Stimulated activated CD8-positive, alpha-beta memory T cell treated with anti-CD3 and anti-CD28 coated beads, Interleukin-4, amount 100 ng/mL, for 4 hours (primary cell): ENCODE measurements around the gene AJM1.
A peak's percentile ranks its signal among the peaks of the same experiment; 100 is the strongest.
"Not testable (repeated sequence)": the region's sequence is repeated elsewhere in the genome, so short reads cannot be mapped to it uniquely, and the experiment has no call there.

Experiments
- DNase-seq, 2 donors: peaks; one replicate each; pipeline ENCODE4 v3.0.0-alpha.2; 2020; ENCODE audit warnings: low read depth in 2 of 2, low spot score in 1 of 2

Gene AJM1

DNA sequence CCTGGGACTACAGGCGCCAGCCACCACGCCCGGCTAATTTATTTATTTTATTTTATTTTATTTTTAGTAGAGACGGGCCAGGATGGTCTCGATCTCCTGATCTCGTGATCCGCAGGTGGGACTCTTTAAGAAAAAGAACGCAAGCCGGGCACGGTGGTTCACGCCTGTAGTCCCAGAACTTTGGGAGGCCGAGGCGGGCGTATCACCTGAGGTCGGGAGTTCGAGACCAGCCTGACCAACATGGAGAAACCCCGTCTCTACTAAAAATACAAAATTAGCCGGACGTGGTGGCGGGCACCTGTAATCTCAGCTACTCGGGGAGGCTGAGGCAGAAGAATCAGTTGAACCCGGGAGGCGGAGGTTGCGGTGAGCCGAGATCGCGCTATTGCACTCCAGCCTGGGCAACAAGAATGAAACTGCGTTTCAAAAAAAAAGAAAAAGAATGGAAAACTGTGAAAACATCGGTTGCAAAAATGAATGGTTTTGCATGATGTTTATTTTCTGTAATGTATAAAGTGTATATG lies 24.7 kb downstream of the AJM1 start:
- DNase-seq: not testable (repeated sequence)

GRCh38 chr9:136867480-136867879 lies 25.2 kb downstream of the AJM1 start:
- DNase-seq: no peak

DNA sequence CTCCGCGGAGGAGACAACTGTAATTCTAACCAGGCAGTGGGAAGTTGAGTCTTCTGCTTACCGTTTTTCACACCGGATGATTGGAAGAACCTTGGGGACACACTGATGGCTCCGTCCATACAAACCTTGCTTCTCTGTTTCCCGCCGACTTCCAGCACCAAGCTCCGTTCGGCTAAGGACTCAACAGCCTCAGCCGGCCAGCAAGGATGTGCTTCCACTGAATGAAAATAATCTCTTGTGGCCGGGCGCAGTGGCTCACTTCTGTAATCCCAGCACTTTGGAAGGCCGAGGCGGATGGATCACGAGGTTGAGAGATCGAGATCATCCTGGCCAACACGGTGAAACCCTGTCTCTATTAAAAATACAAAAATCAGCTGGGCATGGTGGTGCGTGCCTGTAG lies 25.6 kb downstream of the AJM1 start:
- DNase-seq: no peak

- no peak for DNase-seq
These were observed 26.4 kb downstream of the AJM1 start for GRCh38 chr9:136868644-136869043.

DNA sequence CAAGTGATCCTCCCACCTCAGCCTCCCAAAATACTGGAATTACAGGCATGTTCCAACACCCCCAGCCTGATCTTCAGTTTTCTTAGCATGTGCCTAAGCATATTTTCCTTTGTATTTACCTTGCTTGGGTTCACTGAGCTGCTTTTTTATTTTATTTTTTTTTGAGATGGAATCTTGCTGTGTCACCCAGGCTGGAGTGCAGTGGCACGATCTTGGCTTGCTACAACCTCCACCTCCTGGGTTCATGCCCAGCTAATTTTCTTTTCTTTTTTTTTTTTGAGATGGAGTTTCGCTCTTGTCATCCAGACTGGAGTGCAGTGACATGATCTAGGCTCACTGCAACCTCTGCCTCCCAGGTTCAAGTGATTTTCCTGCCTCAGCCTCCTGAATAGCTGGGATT lies 27.3 kb downstream of the AJM1 start:
- DNase-seq: not testable (repeated sequence)

GRCh38 chr9:136875155-136875554 lies 32.9 kb downstream of the AJM1 start:
- no peak for DNase-seq

DNA sequence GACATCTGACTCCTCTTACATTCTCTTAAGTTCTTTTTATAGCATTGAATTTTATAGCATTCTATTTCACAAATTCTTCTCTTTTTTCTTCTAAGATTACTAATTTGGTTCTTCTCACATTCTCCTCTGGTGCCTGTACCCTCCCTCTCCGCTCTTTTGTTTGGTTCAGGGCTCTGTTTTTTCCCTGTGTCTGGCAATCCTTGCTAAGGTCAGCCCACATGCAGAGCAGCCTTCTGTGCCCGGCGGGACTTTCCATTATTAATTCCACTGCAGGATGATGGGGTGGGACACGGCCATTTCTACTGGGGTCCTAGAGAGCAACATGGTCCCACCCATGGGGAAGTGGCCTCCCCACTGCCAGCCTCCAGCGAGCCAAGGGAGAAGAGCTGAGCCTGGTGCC lies 34.2 kb downstream of the AJM1 start:
- DNase-seq: no peak

- no peak for DNase-seq
These were observed 38.4 kb downstream of the AJM1 start for GRCh38 chr9:136880651-136881050.

- peak in 1 of 2 donors; percentile 23 for DNase-seq
These were observed 39.4 kb downstream of the AJM1 start for GRCh38 chr9:136881691-136882108.

GRCh38 chr9:136882109-136882946 lies 40.0 kb downstream of the AJM1 start:
- peak; percentile 83 to 92 for DNase-seq

GRCh38 chr9:136882947-136883283 lies 40.6 kb downstream of the AJM1 start:
- not testable (repeated sequence) for DNase-seq

DNA sequence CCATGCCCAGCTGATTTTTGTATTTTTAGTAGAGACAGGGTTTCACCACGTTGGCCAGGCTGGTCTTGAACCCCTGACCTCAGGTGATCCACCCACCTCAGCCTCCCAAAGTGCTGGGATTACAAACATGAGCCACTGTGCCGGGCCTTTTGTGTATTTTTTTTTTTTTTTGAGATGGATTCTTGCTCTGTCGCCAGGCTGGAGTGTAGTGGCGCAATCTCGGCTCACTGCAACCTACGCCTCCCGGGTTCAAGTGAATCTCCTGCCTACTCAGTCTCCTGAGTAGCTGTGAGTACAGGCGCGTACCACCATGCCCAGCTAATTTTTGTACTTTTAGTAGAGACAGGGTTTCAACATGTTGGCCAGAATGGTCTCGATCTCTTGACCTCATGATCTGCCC lies 41.4 kb downstream of the AJM1 start:
- DNase-seq: not testable (repeated sequence)

- peak; percentile 87 to 95 for DNase-seq
These were observed 43.8 kb downstream of the AJM1 start, which contains the start of gene TRAF2 for GRCh38 chr9:136885950-136886578. Gene TRAF2 (plus strand): TSS chr9:136886516. CDS start chr9:136898741, 12,225 bp downstream.

GRCh38 chr9:136886610-136887597 lies 44.6 kb downstream of the AJM1 start:
- DNase-seq: no peak

GRCh38 chr9:136888454-136888853 lies 46.2 kb downstream of the AJM1 start:
- no peak for DNase-seq

- no peak for DNase-seq
These were observed 47.6 kb downstream of the AJM1 start for GRCh38 chr9:136889858-136890257.

DNA sequence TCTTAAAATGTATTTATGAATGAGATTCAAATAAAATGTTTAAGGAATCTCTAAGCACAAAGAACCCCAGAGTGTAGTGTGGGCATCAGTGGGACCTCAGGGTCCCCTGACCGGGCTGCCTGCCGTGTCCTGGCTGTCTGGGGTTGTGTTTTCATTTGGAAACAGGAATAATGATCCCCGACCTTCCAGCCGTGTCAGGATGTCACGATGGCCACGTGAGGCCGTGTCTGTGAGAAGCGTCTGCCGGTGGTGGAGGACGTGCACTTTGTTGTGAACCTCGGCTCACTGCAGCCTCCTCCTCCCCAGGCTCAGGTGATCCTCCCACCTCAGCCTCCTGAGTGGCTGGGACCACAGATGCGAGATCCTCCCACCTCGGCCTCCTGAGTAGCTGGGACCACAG lies 48.4 kb downstream of the AJM1 start:
- DNase-seq: no peak
